ENCODE measurements around the gene ASIP.
"Not testable (repeated sequence)": the region's sequence is repeated elsewhere in the genome, so short reads cannot be mapped to it uniquely, and the experiment has no call there.

Gene ASIP

DNA sequence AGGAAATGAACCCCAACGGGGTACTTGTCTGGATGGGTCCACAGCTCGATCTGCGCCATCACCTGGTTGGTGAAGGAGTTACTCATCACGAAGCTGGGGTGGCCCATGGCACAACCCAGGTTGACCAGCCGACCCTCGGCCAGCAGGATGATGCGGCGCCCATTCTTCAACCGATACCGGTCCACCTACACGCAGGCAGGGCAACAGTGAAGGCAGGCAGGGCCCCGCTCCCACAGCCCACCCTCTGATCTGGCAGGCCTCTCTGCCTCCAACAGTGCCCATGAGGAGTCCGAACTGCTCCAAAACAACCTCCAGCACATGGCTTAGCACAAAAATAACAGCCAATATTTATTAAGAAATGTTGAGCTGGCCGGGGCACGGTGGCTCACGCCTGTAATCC lies 44.2 kb downstream of the ASIP start:
- DNase-seq (ENCODE audit: low read depth, low spot score): no peak

DNA sequence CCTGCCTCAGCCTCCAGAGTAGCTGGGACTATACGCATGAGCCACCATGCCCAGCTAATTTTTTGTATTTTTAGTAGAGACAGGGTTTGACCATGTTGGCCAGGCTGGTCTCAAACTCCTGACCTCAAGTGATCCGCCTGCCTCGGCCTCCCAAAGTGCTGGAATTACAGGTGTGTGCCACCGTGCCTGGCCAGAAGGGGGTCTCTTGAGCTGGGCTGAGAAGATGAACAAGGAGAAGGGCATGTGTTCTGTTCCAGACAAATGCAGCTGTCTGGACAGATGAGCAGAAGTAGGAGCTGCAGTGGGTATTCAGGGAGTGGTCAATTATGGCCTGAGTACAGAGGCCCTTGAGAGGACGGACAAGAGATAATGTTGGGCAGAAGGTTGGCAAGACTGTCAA lies 46.3 kb downstream of the ASIP start:
- not testable (repeated sequence) for DNase-seq (ENCODE audit: low read depth, low spot score)

DNA sequence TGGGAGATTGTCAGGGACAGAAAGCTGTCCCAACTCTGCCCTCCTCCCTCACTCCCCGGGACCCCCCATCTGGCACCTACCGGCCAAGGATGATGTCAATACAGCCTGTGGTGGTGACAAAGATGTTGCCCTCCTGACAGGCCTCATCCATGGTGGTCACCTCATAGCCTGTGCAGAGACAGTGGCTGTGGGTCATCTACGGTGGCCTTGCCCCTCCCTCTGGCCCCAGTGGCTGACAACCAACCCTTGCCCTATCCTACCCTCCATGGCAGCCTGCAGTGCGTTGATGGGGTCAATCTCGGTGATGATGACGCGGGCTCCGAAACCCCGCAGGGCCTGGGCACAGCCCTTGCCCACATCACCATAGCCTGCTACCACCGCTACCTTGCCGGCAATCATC lies 49.2 kb downstream of the ASIP start:
- DNase-seq (ENCODE audit: low read depth, low spot score): no peak

DNA sequence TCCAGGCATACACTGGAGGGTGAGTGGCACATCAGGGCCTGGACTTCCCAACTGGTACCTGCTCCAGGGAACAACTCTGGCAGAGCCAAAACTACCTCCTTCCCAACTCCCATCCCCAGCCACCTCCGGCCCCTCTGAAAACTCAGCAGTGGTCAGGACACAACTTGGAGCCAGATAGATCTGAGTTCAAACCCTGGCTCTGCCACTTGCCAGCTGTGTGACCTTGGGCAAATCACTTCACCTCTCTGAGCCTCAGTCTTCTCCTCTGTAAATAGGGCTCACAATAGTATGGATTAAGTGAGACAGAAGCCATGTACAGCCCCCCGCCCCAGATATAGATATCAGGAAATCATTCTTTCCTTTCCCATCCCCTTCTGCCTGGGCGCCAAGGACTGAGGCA lies 51.3 kb downstream of the ASIP start:
- no peak for DNase-seq (ENCODE audit: low read depth, low spot score)

DNA sequence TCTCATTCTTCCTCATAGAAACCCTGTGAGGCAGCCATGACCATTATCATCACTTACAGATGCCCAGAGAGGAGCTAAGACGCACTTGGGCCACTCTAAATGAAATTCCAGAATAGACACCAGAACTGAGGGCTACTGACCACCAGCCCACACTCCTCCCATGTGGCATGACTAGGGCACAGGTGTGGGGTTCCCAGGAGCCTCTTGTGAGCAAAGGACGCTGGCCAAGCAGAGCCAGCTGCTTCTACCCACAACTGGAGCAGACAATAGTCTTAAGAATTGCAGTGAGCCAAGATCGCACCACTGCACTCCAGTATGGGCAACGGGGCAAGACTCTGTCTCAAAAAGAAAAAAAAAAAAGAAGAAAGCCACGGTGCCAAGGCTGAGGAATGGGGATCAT lies 51.9 kb downstream of the ASIP start:
- no peak for DNase-seq (ENCODE audit: low read depth, low spot score)

DNA sequence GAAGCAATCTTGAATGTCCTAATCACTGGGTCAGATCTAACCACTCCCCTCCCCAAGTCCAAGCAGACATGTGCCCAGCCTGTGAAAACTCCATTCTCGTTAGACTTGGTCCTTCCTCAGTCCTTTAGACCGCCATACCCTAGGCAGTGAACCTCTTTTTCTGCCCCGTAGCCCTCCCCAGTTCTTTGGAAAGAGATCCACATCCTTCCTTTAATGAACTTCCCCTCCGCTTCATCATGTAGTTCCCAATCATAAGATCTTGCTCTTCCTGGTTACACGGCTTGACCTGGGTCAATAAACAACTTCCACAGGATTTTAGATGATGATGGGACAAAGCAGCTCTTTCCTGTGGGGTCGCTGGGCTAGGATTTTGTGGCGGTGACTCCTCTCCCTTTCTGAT lies 52.4 kb downstream of the ASIP start:
- DNase-seq (ENCODE audit: low read depth, low spot score): no peak

DNA sequence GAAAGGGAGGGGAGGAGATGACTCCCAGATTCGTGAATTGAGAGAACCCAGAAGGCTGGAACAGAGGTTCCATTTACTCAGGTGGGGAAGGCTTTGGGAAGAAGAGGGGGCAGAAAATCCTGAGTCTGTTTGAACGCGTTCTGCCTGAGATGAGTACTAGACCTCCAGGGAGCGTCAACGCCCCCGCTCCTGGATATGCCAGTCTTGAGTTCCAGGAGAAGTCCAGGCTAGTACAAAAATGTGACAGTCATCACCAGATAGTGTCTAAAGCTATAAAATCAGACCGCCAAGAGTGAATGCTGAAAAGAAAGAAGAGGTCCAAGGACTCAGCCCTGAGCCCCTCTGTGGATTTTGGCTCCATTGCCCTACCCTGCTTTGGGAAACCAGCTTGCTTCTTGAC lies 53.3 kb downstream of the ASIP start:
- DNase-seq (ENCODE audit: low read depth, low spot score): no peak

DNA sequence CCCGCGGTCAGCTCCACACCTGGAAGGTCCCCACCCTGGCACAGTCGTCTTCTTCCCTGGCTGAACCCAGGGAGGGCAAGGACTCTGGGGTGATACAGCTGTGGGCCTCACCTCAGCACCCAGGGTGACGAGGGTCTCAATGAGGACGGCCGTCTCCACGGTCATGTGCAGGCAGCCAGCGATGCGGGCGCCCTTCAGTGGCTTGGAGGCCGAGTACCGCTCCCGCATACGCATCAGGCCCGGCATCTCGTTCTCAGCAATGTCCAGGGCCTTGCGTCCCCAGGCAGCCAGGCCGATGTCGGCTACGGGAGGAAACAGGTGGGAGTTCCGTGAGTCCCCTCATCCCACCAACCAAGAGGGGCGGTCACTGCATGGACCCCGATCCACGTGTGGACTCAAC lies 54.1 kb downstream of the ASIP start:
- no peak for DNase-seq (ENCODE audit: low read depth, low spot score)

DNA sequence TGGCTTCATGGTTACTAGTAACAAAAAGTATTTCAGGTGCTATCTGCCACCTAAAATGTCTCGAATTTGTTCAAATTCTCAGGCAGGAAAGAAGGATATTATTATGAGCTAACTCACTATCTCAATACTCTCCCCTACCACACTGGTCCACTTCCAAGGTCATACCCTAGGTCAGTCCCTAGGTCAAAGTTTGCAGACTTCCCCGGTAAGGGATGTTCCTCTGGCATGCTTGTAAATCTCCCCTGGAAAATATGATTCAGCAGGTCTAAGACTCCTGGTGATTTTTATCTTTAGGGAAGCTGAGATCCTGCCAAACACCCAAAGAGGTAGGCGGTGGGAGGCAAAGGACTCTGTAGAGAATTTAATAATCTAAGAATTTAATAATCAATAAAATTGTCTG lies 55.2 kb downstream of the ASIP start:
- no peak for DNase-seq (ENCODE audit: low read depth, low spot score)

DNA sequence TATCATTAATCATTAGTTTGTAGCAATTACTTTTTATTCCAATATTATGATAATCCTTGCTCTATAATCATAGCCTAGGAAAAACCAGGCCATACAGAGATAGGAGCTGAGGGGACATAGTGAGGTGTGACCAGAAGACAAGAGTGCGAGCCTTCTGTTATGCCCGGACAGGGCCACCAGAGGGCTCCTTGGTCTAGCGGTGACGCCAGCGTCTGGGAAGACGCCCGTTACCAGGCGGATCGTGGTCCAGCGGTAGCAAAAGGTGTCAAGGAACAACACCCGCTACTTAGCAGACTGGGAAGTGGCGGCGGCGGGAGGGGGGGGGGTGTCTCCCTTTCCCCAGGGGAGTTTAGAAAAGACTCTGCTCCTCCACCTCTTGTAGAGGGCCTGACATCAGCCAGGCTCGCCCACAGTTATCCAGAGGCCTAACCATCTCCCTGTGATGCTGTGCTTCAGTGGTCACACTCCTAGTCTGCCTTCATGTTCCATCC lies 57.1 kb downstream of the ASIP start:
- not testable (repeated sequence) for DNase-seq (ENCODE audit: low read depth, low spot score)

DNA sequence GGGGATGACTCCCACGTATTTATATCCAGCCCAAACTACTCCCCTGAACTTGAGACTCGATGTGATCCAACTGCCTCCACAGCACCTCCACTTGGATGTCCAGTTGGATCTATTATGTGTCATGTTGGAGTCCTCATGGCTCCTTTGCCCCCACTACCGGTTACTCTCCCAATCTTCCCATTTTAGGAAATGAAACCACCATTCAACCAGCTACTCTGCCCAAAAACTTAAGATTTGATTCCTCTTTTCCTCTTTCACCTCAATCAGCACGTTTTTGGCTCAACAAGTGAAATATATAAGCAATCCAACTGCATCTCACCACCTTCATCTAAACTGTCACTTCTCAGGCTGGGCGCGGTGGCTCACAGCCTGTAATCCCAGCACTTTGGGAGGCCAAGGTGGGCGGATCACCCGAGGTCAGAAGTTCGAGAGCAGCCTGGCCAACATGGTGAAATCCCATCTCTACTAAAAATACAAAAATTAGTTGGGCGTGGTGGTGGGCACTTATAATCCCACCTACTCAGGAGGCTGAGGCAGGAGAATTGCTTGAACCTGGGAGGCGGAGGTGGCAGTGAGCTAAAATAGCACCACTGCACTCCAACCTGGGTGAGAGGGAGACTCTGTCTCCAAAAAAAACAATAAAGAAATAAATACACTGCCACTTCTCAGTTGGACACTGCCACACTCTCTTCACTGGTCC lies 58.5 kb downstream of the ASIP start:
- no peak for DNase-seq (ENCODE audit: low read depth, low spot score)

DNA sequence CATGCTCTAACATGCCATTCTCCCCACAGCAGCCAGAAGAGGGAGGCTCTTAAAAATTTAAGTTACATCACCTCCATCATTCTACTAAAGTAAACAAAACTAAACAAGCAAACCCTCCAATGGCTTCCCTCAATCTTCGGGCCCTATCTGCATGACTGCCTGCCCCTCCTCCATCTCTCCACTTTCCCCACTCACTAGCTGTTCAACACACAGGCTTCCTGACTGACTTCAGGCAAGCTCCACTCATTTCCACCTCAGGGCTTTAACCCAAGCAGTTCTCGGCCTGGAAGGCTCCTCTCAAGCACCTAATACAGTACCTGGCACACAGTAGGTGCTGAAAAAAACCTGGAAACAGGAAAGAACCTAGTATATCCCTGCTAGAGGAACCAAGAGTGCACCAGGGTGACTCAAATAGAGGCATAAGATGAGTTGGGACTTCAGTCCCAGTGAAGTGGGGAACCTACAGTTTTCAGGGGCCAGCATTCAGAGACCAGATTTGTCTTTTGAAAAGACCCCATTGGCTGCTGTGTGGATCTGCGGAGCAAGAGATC lies 59.1 kb downstream of the ASIP start:
- no peak for DNase-seq (ENCODE audit: low read depth, low spot score)

DNA sequence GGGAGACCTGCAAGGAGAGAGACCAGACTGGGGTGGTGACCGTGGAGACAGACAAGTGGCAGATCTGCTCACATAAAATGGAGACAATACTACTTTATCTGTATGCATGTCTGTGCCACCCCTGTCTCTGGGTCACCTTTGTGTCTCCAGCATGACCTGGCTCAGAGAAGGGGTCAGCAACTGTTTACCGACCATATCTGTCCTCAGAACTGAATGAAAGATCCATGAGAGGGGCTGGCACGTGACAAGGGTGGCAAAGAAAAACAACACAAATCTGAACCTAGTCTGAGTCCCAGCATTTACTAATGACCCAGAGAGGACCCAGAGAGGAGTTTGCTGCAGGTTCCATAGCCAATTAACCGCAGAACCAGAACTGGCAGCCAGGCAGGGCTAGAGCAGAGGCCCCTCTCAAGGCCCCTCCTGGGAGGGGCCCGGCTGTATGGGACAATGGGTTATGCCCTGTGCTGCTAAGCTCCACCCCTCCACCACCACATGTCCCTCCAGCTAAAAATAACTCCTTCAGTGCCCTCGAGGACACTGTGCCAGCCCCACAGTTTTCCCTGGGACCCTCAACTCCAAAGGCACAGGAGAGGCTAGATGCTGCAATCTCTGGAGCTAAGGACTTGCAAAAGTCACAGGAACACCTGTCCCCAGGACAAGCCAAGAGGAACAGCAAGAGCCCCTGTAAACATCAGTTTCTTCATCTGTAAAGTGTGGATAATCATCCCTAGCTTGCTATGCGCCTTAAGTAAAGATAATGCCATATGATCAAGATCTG lies 59.8 kb downstream of the ASIP start:
- no peak for DNase-seq (ENCODE audit: low read depth, low spot score)

DNA sequence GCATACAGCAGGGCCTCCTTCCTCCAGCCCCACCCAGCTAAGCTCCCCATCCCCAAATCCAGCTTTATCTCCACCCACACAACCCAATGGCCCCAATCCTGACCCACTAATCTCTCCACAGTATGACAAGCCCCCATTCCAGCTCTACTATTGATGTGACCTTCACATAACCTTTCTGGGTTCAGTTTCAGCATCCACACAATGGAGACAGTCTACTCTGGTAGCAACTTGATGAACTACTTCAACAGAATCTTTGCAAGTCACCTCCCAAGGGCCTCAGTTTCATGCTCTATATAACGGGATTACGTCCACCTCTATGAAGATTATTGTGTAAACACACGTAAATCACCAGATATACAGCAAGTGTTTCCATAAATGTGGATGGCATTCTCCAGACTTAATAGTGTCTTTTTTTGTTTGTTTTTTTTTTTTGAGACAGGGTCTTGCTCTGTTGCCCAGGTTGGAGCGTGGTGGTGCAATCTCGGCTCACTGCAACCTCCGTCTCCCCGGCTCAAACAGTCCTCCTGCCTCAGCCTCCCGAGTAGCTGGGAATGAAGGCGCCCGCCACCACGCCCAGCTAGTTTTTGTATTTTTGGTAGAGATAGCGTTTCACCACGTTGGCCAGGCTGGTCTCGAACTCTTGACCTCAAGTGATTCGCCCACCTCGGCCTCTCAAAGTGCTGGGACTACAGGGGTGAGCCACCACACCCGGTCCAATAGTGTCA lies 60.5 kb downstream of the ASIP start:
- DNase-seq (ENCODE audit: low read depth, low spot score): no peak

DNA sequence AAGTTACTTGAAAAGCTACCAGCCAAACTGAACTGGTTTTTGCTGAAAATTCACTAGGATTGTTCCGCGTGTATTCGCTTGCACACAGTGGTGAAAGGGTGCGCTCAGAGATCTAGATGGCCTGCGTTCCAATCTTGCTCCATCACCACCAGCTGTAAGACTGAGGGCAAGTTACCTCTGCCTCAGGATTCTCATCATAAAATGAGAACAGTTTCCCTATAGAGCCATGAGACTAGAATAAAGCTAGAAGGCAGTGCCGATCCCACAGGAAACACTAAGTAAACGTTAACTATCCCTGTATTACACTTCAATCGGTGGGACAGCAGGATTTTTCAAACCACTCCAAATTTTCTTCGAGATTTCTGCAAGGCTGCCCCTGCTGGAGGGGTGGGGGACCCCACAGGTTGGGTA lies 61.1 kb downstream of the ASIP start:
- DNase-seq (ENCODE audit: low read depth, low spot score): no peak

DNA sequence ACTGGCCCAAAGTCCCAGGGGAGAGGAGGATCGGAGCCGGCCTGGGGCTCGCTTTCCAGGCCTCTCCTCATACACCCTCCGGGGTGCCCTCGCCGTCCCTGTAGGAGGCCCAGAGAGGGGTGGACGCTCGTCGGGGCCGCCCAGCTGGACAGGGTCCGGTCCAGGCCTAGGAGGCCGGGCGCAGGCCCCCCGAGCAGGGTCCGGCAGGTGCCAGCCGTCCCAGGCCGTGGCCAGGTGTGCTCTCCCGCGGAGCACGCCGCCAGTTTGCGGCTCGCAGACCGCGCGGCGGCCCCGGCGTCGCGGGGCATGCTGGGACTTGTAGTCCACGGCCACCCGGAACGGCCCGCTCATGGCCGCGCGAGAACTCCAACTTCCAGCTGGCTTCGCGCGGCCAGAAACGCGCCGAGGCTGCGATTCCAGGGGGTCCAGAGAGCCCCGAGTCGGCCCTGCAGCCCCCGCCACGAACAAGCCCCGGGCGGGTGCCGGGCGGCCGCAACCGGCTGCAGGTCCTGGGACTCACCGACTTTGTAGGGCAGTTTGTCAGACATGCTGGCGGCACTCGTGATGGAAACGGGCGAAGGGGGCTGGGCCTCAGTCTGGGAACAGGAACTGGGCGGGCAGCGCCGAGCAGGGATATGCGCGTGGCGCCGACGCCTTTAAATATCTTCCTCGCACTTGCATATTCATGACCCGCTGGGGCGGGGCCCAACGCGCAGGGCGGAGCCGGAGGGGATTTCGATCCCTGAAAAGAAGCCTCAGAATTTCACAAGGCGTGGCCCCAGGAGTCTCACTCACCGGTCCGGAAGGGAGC lies 61.7 kb downstream of the ASIP start, which contains the start of gene AHCY:
Gene AHCY, minus strand, starts transcription at position 633 of the 811 bp plus-strand sequence. Its CDS starts 85 bp downstream, at position 548.
- peak; percentile 92 for DNase-seq (ENCODE audit: low read depth, low spot score)

DNA sequence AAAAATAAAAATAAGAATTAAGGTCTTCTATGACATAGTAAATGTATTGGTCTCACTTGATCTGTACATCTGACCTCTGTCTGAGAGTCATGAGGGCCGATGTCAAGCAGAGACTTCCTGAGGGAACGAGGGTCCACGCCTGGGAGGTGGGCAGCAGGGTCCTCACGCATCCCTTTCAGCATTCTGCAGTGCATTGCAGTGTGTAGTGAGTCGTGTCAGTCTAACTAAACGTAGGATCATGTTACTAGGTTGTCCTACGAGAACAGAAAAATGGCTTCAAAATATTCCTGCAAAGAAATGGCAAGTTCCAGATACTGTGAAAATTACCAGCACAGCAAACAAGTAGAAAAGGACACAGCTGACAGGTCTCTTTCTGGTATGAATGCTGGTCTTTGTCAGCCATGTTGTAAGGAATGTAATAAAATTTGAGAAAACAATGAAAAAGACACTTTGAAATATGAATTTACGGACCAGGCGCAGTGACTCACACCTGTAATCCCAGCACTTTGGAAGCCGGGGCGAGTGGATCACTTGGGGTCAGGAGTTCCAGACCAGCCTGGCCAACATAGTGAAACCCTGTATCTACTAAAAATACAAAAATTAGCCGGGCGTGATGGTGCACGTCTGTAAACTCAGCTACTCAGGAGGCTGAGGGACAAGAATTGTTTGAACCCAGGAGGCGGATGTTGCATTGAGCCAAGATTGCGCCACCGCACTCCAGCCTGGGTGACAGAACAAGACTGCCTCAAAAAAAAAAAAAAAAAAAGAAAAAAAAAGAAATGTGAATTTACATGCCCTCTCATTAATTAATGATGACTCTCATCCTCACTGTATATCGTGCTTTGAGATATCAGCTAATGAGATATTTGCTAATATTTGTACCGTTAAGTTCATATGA lies 64.4 kb downstream of the ASIP start:
- no peak for DNase-seq (ENCODE audit: low read depth, low spot score)

DNA sequence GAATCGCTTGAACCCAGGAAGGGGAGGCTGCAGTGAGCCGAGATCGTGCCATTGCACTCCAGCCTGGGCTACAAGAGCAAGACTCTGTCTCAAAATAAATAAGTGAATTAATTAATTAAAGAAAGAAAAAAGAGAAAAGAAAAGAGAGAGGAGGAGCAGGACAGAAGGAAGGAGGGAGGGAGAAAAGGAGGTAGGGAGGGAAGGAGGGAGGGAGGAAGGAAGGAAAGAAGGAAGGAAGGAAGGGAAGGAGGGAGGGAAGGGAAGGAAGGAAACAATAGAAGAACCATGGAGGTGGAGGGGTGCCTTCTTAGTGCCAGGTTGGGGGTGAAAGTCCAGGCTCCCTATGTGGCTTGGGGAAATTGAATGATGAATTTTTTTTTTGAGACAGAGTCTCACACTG lies 68.5 kb downstream of the ASIP start:
- DNase-seq (ENCODE audit: low read depth, low spot score): no peak

DNA sequence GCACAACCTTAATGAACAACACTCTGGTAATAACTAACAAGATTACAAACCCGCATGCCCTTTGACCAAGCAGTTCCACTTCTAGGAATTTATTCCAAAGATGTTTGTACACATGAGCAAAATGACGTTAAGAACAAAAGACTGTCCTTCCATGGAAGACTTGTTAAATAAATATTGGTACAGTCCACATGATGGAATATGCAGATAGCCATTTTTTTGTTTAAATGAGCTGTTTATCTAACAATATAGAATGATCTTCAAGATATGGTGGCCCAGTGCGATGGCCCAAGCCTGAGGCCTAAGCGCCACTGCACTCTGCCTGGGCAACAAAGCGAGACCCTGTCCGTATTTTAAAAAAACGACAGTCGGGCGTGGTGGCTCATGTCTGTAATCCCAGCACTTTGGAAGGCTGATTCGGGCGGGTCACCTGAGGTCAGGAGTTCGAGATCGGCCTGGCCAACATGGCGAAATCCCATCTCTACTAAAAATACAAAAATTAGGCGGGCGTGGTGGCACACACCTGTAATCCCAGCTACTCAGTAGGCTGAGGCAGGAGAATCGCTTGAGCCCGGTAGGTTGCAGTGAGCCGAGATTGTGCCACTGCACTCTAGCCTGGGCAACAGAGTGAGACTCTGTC lies 69.4 kb downstream of the ASIP start:
- DNase-seq (ENCODE audit: low read depth, low spot score): no peak
